ENCODE data around the gene SPATA2L. TPM values are rescaled to one million over a fixed set of nuclear protein-coding genes. Genes with fewer than 3 reads are reported as not detected.

The SPATA2L gene
- total and polyA plus RNA-seq, 2 of the 13 experiments (the other 11 are each of a cell fraction or from before 2014, with no cell fraction given), result 9.1 to 20.7 TPM

- TF ChIP-seq BCL3 (CRISPR knock-in tag; IDR thresholded peaks at IDR 0.05) (peak; percentile 97), PAF1 (CRISPR knock-in tag; IDR thresholded peaks at IDR 0.05) (no peak), ZNF891 (CRISPR knock-in tag; IDR thresholded peaks at IDR 0.05) (no peak), TARDBP (CRISPR knock-in tag; IDR thresholded peaks at IDR 0.05) (peak; percentile 65; the same call in 1 of the 2 replicates), SIX4 (CRISPR knock-in tag; IDR thresholded peaks at IDR 0.05) (peak; percentile 54; the same call in 1 of the 2 replicates), SKI (IDR thresholded peaks at IDR 0.05; ENCODE audit: partially characterized antibody) (peak; percentile 36), TBL1XR1 (IDR thresholded peaks at IDR 0.05; ENCODE audit: borderline replicate concordance, low read length, partially characterized antibody) (no peak), ZNF30 (CRISPR knock-in tag; IDR thresholded peaks at IDR 0.05) (peak; percentile 67; the same call in 1 of the 2 replicates), HIC2 (CRISPR knock-in tag; IDR thresholded peaks at IDR 0.05; ENCODE audit: low read depth) (0 out of 2 replicates have a peak, but pooled peaks have one; percentile 30), MAFK (conservative IDR thresholded peaks at IDR 0.05 in 1 of 2, IDR thresholded peaks at IDR 0.05 in 1 of 2; ENCODE audit: low read length in 2 of 2) (no peak), ZBTB10 (CRISPR knock-in tag; IDR thresholded peaks at IDR 0.05; ENCODE audit: borderline replicate concordance) (0 out of 2 replicates have a peak, but pooled peaks have one; percentile 55), HMGA1 (CRISPR knock-in tag; conservative IDR thresholded peaks at IDR 0.05) (no peak), ZNF331 (CRISPR knock-in tag; IDR thresholded peaks at IDR 0.05) (peak; percentile 72; the same call in 1 of the 2 replicates), TP53 (CRISPR knock-in tag; conservative IDR thresholded peaks at IDR 0.05) (peak; percentile 85; the same call in 1 of the 2 replicates), CCAR2 (optimal IDR thresholded peaks at IDR 0.05; ENCODE audit: low read depth, low read length) (no peak), SNAPC5 (CRISPR knock-in tag; IDR thresholded peaks at IDR 0.05; ENCODE audit: borderline replicate concordance) (no peak), ZNF547 (CRISPR knock-in tag; IDR thresholded peaks at IDR 0.05) (peak; percentile 92), JUND (CRISPR knock-in tag; IDR thresholded peaks at IDR 0.05) (0 out of 2 replicates have a peak, but pooled peaks have one; percentile 12), ZNF776 (CRISPR knock-in tag; IDR thresholded peaks at IDR 0.05) (0 out of 2 replicates have a peak, but pooled peaks have one; percentile 28), KLF6 (CRISPR knock-in tag; IDR thresholded peaks at IDR 0.05) (peak; percentile 89), HOXA5 (CRISPR knock-in tag; IDR thresholded peaks at IDR 0.05) (peak; percentile 65; the same call in 1 of the 2 replicates), PLSCR1 (CRISPR knock-in tag; IDR thresholded peaks at IDR 0.05; ENCODE audit: borderline replicate concordance) (no peak), NR2C2 (CRISPR knock-in tag; IDR thresholded peaks at IDR 0.05; ENCODE audit: borderline replicate concordance) (peak; percentile 96)
These were observed 43.9 kb downstream of the SPATA2L start, which contains the start of the genes CHMP1A and SPATA33 (continued) for GRCh38 chr16:89657442-89658220.
